SIG-M5 (cell line): Measurements from ENCODE around the gene ZSWIM6.

Source experiments
- DNase-seq: peaks from one replicate; lab custom pipeline; 2025; lab: John Stamatoyannopoulos, UW

Gene ZSWIM6

GRCh38 chr5:61307191-61307590, 24.9 kb upstream of the ZSWIM6 start:
- no peak for DNase-seq

- DNase-seq = no peak
Observed at GRCh38 chr5:61307611-61308010, 24.4 kb upstream of the ZSWIM6 start.

- DNase-seq = no peak
Observed at GRCh38 chr5:61308712-61309111, 23.3 kb upstream of the ZSWIM6 start.

- no peak for DNase-seq
Observed at GRCh38 chr5:61309115-61309514, 22.9 kb upstream of the ZSWIM6 start.

GRCh38 chr5:61311056-61311610, 20.9 kb upstream of the ZSWIM6 start:
- DNase-seq = no peak

- no peak for DNase-seq
Observed at GRCh38 chr5:61311836-61312808, 19.9 kb upstream of the ZSWIM6 start.

GRCh38 chr5:61313960-61314681, 17.9 kb upstream of the ZSWIM6 start:
- DNase-seq = no peak

GRCh38 chr5:61318376-61318775, 13.7 kb upstream of the ZSWIM6 start:
- DNase-seq = no peak

- no peak for DNase-seq
Observed at GRCh38 chr5:61319388-61320146, 12.5 kb upstream of the ZSWIM6 start.

- no peak for DNase-seq
Observed at GRCh38 chr5:61320860-61321259, 11.2 kb upstream of the ZSWIM6 start.

- no peak for DNase-seq
Observed at GRCh38 chr5:61321669-61322068, 10.4 kb upstream of the ZSWIM6 start.

GRCh38 chr5:61322738-61323725, 9.0 kb upstream of the ZSWIM6 start:
- DNase-seq = no peak

- no peak for DNase-seq
Observed at GRCh38 chr5:61327760-61328753, 4.0 kb upstream of the ZSWIM6 start.

- DNase-seq = no peak
Observed at GRCh38 chr5:61328791-61329549, 3.1 kb upstream of the ZSWIM6 start.

- DNase-seq = no peak
Observed at GRCh38 chr5:61329550-61330128, 2.4 kb upstream of the ZSWIM6 start.

GRCh38 chr5:61330341-61330844, 1.7 kb upstream of the ZSWIM6 start:
- DNase-seq = no peak

GRCh38 chr5:61330845-61331406, 1.1 kb upstream of the ZSWIM6 start:
- DNase-seq = no peak

GRCh38 chr5:61332358-61332749, 296 bp downstream of the ZSWIM6 start:
- no peak for DNase-seq
